Natural killer cell (primary cell): ENCODE data around the gene GUCA2A. TPM values are rescaled to one million over a fixed set of nuclear protein-coding genes. Genes with fewer than 3 reads are reported as not detected.

ENCODE experiments used
- ATAC-seq, 3 donors: fragments of 150-1000 bp in 2 of 3; fragments of 200-7000 bp in 1 of 3; cut with Tn5 transposase; 1 replicate in 1 of 3; 2 replicates in 2 of 3; pipeline ENCODE4 v1.10.0; 2021; ENCODE audit warnings: mild to moderate bottlenecking in 2 of 3, moderate library complexity in 2 of 3
- DNase-seq, 2 donors: peaks; one replicate each; pipeline versions ENCODE4 v3.0.0 to v3.0.0-alpha.2; 2013 to 2021; ENCODE audit warnings: mixed read lengths in 1 of 2
- H3K27ac ChIP-seq: one replicate; pipeline ENCODE4 v1.5.1; 2013; ENCODE audit warnings: mild to moderate bottlenecking, low read length
- H3K27me3 ChIP-seq: one replicate; pipeline ENCODE4 v1.6.1; 2013; ENCODE audit warnings: low read length; ENCODE audit not compliant: control insufficient read depth, insufficient read depth
- H3K36me3 ChIP-seq: one replicate; pipeline ENCODE4 v1.6.1; 2013; ENCODE audit warnings: low read length; ENCODE audit not compliant: control insufficient read depth, insufficient read depth
- H3K4me1 ChIP-seq: one replicate; pipeline ENCODE4 v1.6.1; 2013; ENCODE audit warnings: low read length; ENCODE audit not compliant: control insufficient read depth, insufficient read depth
- H3K4me3 ChIP-seq: one replicate; pipeline ENCODE4 v1.5.1; 2013; ENCODE audit warnings: low read length
- H3K9me3 ChIP-seq: one replicate; pipeline ENCODE4 v1.6.1; 2013; ENCODE audit warnings: low read length; ENCODE audit not compliant: control insufficient read depth, insufficient read depth
- H3K27ac Mint-ChIP-seq, 2 donors: one replicate each; pipeline ENCODE4 v1.8.0; 2022; ENCODE audit warnings: mild to moderate bottlenecking in 2 of 2, mixed read lengths in 2 of 2, moderate library complexity in 1 of 2
- H3K27me3 Mint-ChIP-seq, 2 donors: one replicate each; pipeline ENCODE4 v1.8.0; 2022; ENCODE audit warnings: low read depth in 2 of 2, mixed read lengths in 2 of 2
- H3K36me3 Mint-ChIP-seq: one replicate; pipeline ENCODE4 v1.8.0; 2022; ENCODE audit warnings: mixed read lengths
- H3K4me1 Mint-ChIP-seq, 2 donors: one replicate each; pipeline ENCODE4 v1.8.0; 2022; ENCODE audit warnings: mixed read lengths in 2 of 2
- H3K4me3 Mint-ChIP-seq: one replicate; pipeline ENCODE4 v1.8.0; 2022; ENCODE audit warnings: mild to moderate bottlenecking, moderate library complexity, mixed read lengths
- H3K9me3 Mint-ChIP-seq, 2 donors: one replicate each; pipeline ENCODE4 v1.8.0; 2022; ENCODE audit warnings: mixed read lengths in 2 of 2
- CTCF ChIP-seq: fragments of 200-600 bp; IDR thresholded peaks from one replicate; pipeline ENCODE4 v1.8.0; 2022; ENCODE audit warnings: antibody characterized with exemption
- WGBS: methylation state at CpG from one replicate; pipeline ENCODE4 v1.1.7; 2013; ENCODE audit warnings: missing lambda C conversion rate; ENCODE audit not compliant: insufficient coverage; 5-methylcytosine and 5-hydroxymethylcytosine counted together
- intact Hi-C: fragments of 100-400 bp; cut with micrococcal nuclease; formaldehyde crosslinking; loops from one replicate; pipeline ENCODE4 v1.14.2; 2022
- total RNA-seq, 4 donors: library from RNA; stranded (reverse); fragments of 120-200 nt in 1 of 4; gene quantifications; one replicate each; pipeline versions ENCODE4 v1.2.3 to v1.2.4, GENCODE V29; 2013 to 2022

The GUCA2A gene
- total RNA-seq, 3 donors from 2014 or later (not counting 1 experiment from before 2014, with no cell fraction given): not detected

- ATAC-seq: no peak
- 77% methylated on average over 3 of the region's 3 CpGs for WGBS
- Histone ChIP-seq H3K4me3 (no peak overlapping the region), H3K4me1 (no peaks in the 10 kb centered on the region), H3K9me3 (no peaks in the 10 kb centered on the region), H3K36me3 (no peaks in the 10 kb centered on the region), H3K27ac (no peak overlapping the region), H3K27me3 (no peaks in the 10 kb centered on the region)
- Mint-ChIP-seq H3K4me1 (no peaks in the 10 kb centered on the region), H3K27me3 (peaks cover 8 to 17% of the 10 kb centered on the region in 2 donors), H3K36me3 (no peaks in the 10 kb centered on the region), H3K27ac (no peak overlapping the region), H3K9me3 (no peaks in the 10 kb centered on the region), H3K4me3 (no peak overlapping the region)
- DNase-seq: no peak
- intact Hi-C loops: no loop called here
- no peak for TF ChIP-seq CTCF
Measured at GRCh38 chr1:42152119-42152518, 12.4 kb downstream of the GUCA2A start.

- ATAC-seq (no peak), DNase-seq (no peak)
- no peak overlapping the region for H3K4me3 ChIP-seq
- Mint-ChIP-seq H3K4me3 (no peak overlapping the region), H3K27ac (peak overlapping the region in 1 of 2 donors; percentile 8), H3K4me1 (no peaks in the 10 kb centered on the region), H3K27me3 (peaks cover 8 to 17% of the 10 kb centered on the region in 2 donors), H3K9me3 (no peaks in the 10 kb centered on the region), H3K36me3 (no peaks in the 10 kb centered on the region)
- H3K36me3 ChIP-seq: no peaks in the 10 kb centered on the region
- no peak for TF ChIP-seq CTCF
- H3K27ac ChIP-seq: no peak overlapping the region
- H3K27me3 ChIP-seq: no peaks in the 10 kb centered on the region
- H3K9me3 ChIP-seq: no peaks in the 10 kb centered on the region
- 89% methylated on average over 5 of the region's 5 CpGs for WGBS
- H3K4me1 ChIP-seq: peaks cover 5% of the 10 kb centered on the region
- intact Hi-C loops: no loop called here
Measured at GRCh38 chr1:42150651-42151050, 13.9 kb downstream of the GUCA2A start.

DNA sequence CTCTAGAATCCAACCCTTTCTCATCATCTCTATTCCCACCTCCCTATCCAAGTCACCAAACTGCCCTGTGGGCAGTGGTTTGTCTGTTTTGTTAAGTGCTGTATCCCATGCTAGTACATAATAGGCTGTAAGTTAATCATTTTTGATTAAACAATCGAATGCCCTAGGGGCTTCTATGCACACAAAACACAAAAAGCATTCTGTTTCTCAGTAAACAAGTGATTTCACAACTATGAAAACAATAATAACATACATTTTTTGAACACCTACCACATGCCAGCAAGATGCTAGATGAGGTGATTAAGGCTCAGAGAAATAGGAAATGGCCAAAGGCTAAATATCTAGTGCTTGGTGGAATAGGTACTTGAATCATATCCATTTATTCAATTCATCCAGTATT, 16.4 kb downstream of the GUCA2A start:
- no CpG with 5 or more reads among the region's 1 CpG for WGBS
- H3K27ac ChIP-seq: no peak overlapping the region
- H3K36me3 Mint-ChIP-seq: no peaks in the 10 kb centered on the region
- H3K27me3 Mint-ChIP-seq: peaks cover 8 to 17% of the 10 kb centered on the region in 2 donors
- no peak for TF ChIP-seq CTCF
- H3K9me3 ChIP-seq: no peaks in the 10 kb centered on the region
- H3K27ac Mint-ChIP-seq: no peak overlapping the region
- H3K36me3 ChIP-seq: no peaks in the 10 kb centered on the region
- intact Hi-C loops: no loop called here
- peaks cover 0 to 2% of the 10 kb centered on the region in 2 donors for H3K4me1 Mint-ChIP-seq
- ATAC-seq: no peak
- no peak for DNase-seq
- peaks cover 9% of the 10 kb centered on the region for H3K4me1 ChIP-seq
- H3K4me3 ChIP-seq: no peak overlapping the region
- H3K4me3 Mint-ChIP-seq: no peak overlapping the region
- H3K9me3 Mint-ChIP-seq: no peaks in the 10 kb centered on the region
- H3K27me3 ChIP-seq: no peaks in the 10 kb centered on the region

GRCh38 chr1:42146626-42147320, 17.8 kb downstream of the GUCA2A start:
- Histone ChIP-seq H3K9me3 (no peaks in the 10 kb centered on the region), H3K4me3 (no peak overlapping the region), H3K27ac (no peak overlapping the region), H3K4me1 (peaks cover 9% of the 10 kb centered on the region), H3K27me3 (no peaks in the 10 kb centered on the region), H3K36me3 (no peaks in the 10 kb centered on the region)
- peaks cover 0 to 5% of the 10 kb centered on the region in 2 donors for H3K4me1 Mint-ChIP-seq
- H3K9me3 Mint-ChIP-seq: no peaks in the 10 kb centered on the region
- peak; percentile 69 for TF ChIP-seq CTCF
- ATAC-seq: peak in 2 of 3 donors; percentile 73 to 75
- intact Hi-C loops: no loop called here
- H3K4me3 Mint-ChIP-seq: no peak overlapping the region
- H3K27ac Mint-ChIP-seq: no peak overlapping the region
- no peaks in the 10 kb centered on the region for H3K36me3 Mint-ChIP-seq
- WGBS: 32% methylated on average over 19 of the region's 19 CpGs
- DNase-seq: peak; percentile 39 to 75
- H3K27me3 Mint-ChIP-seq: peaks cover 12 to 22% of the 10 kb centered on the region in 2 donors
